GM12878 (cell line): ENCODE data around the gene CRACDL. TPM values are rescaled to one million over a fixed set of nuclear protein-coding genes. Genes with fewer than 3 reads are reported as not detected.

Source experiments
- ATAC-seq: fragments of 200-7000 bp; cut with Tn5 transposase; 3 replicates; pipeline ENCODE4 v1.9.1; 2020; ENCODE audit warnings: mild to moderate bottlenecking, moderate library complexity
- BruUV-seq: library from RNA; stranded (reverse); fragments of 400-500 nt; replicated peaks from 2 replicates; lab custom pipeline; 2021; lab: Mats Ljungman, UMichigan
- CTCF ChIA-PET: fragments of 300-600 bp; sonication (Branson Sonifier 250); formaldehyde crosslinking; extraction: SDS; loops from one replicate; lab custom pipeline; 2021; ENCODE audit warnings: inconsistent platforms; lab: Yijun Ruan, JAX
- POLR2A ChIA-PET: fragments of 350-600 bp; formaldehyde crosslinking; extraction: SDS; loops from one replicate; lab custom pipeline; 2021; ENCODE audit warnings: inconsistent platforms; lab: Charles Lee
- RAD21 ChIA-PET: fragments of 300-600 bp; sonication (Branson Sonifier 250); formaldehyde crosslinking; loops from one replicate; lab custom pipeline; 2023; ENCODE audit warnings: antibody characterized with exemption; ENCODE audit not compliant: unreplicated experiment; lab: Charles Lee
- SMC1A ChIA-PET: fragments of 300-600 bp; sonication (Branson Sonifier 250); formaldehyde crosslinking; loops from one replicate; lab custom pipeline; 2023; ENCODE audit not compliant: unreplicated experiment, uncharacterized antibody; lab: Charles Lee
- DNase-seq: peaks from one replicate; pipeline ENCODE4 v3.0.0-alpha.2; 2011; ENCODE audit warnings: low read depth, low spot score
- FAIRE-seq: peaks from 3 replicates; lab custom pipeline; 2011; peaks lifted over from hg19 to GRCh38; lab: Jason Lieb, UNC
- H2AFZ ChIP-seq: 2 replicates; pipeline ENCODE4 v1.6.0; 2011; ENCODE audit warnings: low read depth, low read length, control low read depth; ENCODE audit not compliant: control insufficient read depth
- H3K27ac ChIP-seq: 2 replicates; pipeline ENCODE4 v1.5.1; 2011; ENCODE audit warnings: control low read depth; ENCODE audit not compliant: control insufficient read depth, insufficient read depth
- H3K27me3 ChIP-seq, 2 experiments: replicated peaks in 1 of 2; 2 replicates each; pipeline versions ENCODE4 v1.6.0 to v1.6.1; 2011; ENCODE audit warnings: low read length in 1 of 2; ENCODE audit not compliant: control insufficient read depth in 2 of 2, insufficient read depth in 2 of 2
- H3K36me3 ChIP-seq, 2 experiments: 2 replicates each; pipeline ENCODE4 v1.5.1; 2011; ENCODE audit warnings: low read length in 1 of 2; ENCODE audit not compliant: control insufficient read depth in 2 of 2, insufficient read depth in 2 of 2
- H3K4me1 ChIP-seq: 2 replicates; pipeline ENCODE4 v1.6.1; 2011; ENCODE audit warnings: mild to moderate bottlenecking, low read length, moderate library complexity, mixed read lengths; ENCODE audit not compliant: control insufficient read depth, insufficient read depth
- H3K4me2 ChIP-seq: 2 replicates; pipeline ENCODE4 v1.6.0; 2011; ENCODE audit warnings: control low read depth; ENCODE audit not compliant: control insufficient read depth, insufficient read depth
- H3K4me3 ChIP-seq: fragments of 200-600 bp; sonication (generic); 2 replicates; pipeline ENCODE4 v1.5.1; 2016
- H3K79me2 ChIP-seq: 2 replicates; pipeline ENCODE4 v1.6.0; 2011; ENCODE audit warnings: low read length; ENCODE audit not compliant: control insufficient read depth, insufficient read depth
- H3K9ac ChIP-seq: 2 replicates; pipeline ENCODE4 v1.8.0; 2011; ENCODE audit warnings: low read length, control low read depth, mixed read lengths; ENCODE audit not compliant: control insufficient read depth, insufficient read depth
- H3K9me3 ChIP-seq: replicated peaks from 3 replicates; pipeline ENCODE4 v1.5.1; 2011; ENCODE audit warnings: mild to moderate bottlenecking, low read length; ENCODE audit not compliant: control insufficient read depth, insufficient read depth
- H4K20me1 ChIP-seq: 2 replicates; pipeline ENCODE4 v1.6.0; 2011; ENCODE audit not compliant: control insufficient read depth, insufficient read depth
- ESRRA ChIP-seq: IDR thresholded peaks from 2 replicates; pipeline ENCODE4 v1.6.1; 2012; ENCODE audit warnings: mild to moderate bottlenecking, low read length, improper control_type of control experiment
- KAT2A ChIP-seq: conservative IDR thresholded peaks from 2 replicates; pipeline ENCODE4 v1.6.1; 2011; ENCODE audit warnings: low read depth, low read length; ENCODE audit not compliant: control insufficient read depth
- SREBF1 ChIP-seq: IDR thresholded peaks from 2 replicates; pipeline ENCODE4 v1.6.1; 2012; ENCODE audit warnings: mild to moderate bottlenecking, low read length
- STAT1 ChIP-seq: fragments of 450-650 bp; conservative IDR thresholded peaks from 2 replicates; pipeline ENCODE4 v1.6.1; 2014; ENCODE audit warnings: antibody characterized with exemption, mild to moderate bottlenecking
- WGBS: methylation state at CpG from one replicate; pipeline ENCODE4 v1.1.6; 2016; ENCODE audit warnings: low lambda C conversion rate; ENCODE audit not compliant: insufficient replicate concordance, insufficient coverage; ENCODE audit errors: missing lambda C conversion rate; 5-methylcytosine and 5-hydroxymethylcytosine counted together
- in situ Hi-C: fragments of 300-500 bp; cut with MboI; formaldehyde crosslinking; loops from 9 replicates; pipeline ENCODE4 v1.14.3; 2018; ENCODE audit warnings: mixed read lengths
- intact Hi-C: fragments of 100-400 bp; cut with micrococcal nuclease; formaldehyde crosslinking; loops from one replicate; pipeline ENCODE4 v1.14.2; 2022; ENCODE audit not compliant: unreplicated experiment
- polyA plus RNA-seq, 11 experiments: library from polyadenylated mRNA; depleted of rRNA in 4 of 11; unstranded in 6 of 11; stranded (reverse) in 5 of 11; fragments of >200 nt; fragmentation: Nextera tagmentation in 4 of 11; fragmentation: Illumina TruSeq in 1 of 11; extraction: Ambion mirVana in 4 of 11; extraction: Trizol in 1 of 11; gene quantifications; 1 replicate in 1 of 11; 2 replicates in 10 of 11; pipeline versions ENCODE4 v1.2.1 to v1.2.3, GENCODE V29; 2011 to 2016; ENCODE audit warnings: inconsistent platforms in 2 of 11, missing spikeins in 2 of 11, low read depth in 1 of 11
- total RNA-seq, 4 experiments: library from RNA; depleted of rRNA in 3 of 4; stranded (reverse); fragments of >200 nt in 3 of 4; fragmentation: Illumina TruSeq in 1 of 4; extraction: Trizol in 1 of 4; gene quantifications; 2 replicates each; pipeline versions ENCODE4 v1.2.1 to v1.2.3, GENCODE V29; 2013 to 2021
- TF ChIP-seq, protein P1 (sequence below): fragments of 450-650 bp; IDR thresholded peaks from 2 replicates; pipeline ENCODE4 v1.6.1; 2017; ENCODE audit warnings: mild to moderate bottlenecking, low read depth, inconsistent platforms; ENCODE audit not compliant: poor library complexity, severe bottlenecking
- TF ChIP-seq, protein P2 (sequence below): fragments of 450-650 bp; IDR thresholded peaks from 2 replicates; pipeline ENCODE4 v1.6.1; 2018; ENCODE audit warnings: borderline replicate concordance, mild to moderate bottlenecking; ENCODE audit not compliant: partially characterized antibody
- TF ChIP-seq, protein P3 (sequence below): IDR thresholded peaks from 2 replicates; pipeline ENCODE4 v1.6.1; 2011; ENCODE audit warnings: borderline replicate concordance, low read depth, mild to moderate bottlenecking, moderate library complexity, mixed read lengths, low read length; ENCODE audit not compliant: insufficient read depth; ENCODE audit errors: extremely low read length

CRACDL gene
- total and polyA plus RNA-seq, 10 of the 15 experiments (the other 5 are each of a cell fraction or from before 2014, with no cell fraction given): 0.03 to 0.72 (median 0.14) TPM

DNA sequence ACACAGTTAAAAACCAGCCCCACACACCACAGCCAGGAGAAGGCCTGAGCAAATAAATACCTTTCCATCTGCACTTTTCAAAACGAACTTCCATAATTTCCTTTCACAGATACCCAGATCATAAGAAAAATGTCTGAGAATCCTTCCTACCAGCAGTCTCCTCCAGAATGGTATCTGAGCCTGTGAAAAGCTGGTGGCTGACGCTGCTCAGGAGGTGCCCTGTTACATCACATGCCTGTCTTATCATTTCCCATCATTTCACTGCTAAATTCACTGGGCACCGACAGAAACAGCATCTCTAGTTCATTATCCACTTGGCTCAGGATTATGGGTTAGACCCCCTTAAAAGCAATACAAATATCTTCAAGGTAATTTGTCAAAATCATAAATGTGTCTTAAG lies 4.4 kb downstream of the CRACDL start:
- ChIA-PET CTCF (no interaction called here), POLR2A (no interaction called here), SMC1A (no interaction called here), RAD21 (no interaction called here)
- WGBS: 37% methylated on average over 3 of the region's 3 CpGs
- ATAC-seq (no peak), DNase-seq (no peak), FAIRE-seq (no peak)
- Histone ChIP-seq H3K9ac (no peak overlapping the region), H3K36me3 (no peaks in the 10 kb centered on the region), H3K27me3 (peaks cover 6 to 8% of the 10 kb centered on the region in 2 experiments), H3K79me2 (no peaks in the 10 kb centered on the region), H2AFZ (no peak overlapping the region), H4K20me1 (no peaks in the 10 kb centered on the region), H3K9me3 (no peaks in the 10 kb centered on the region), H3K27ac (no peak overlapping the region), H3K4me3 (no peak overlapping the region), H3K4me1 (no peaks in the 10 kb centered on the region), H3K4me2 (no peak overlapping the region)
- in situ Hi-C loops: no loop called here
- BruUV-seq: no TSS peak
- TF ChIP-seq KAT2A (no peak), STAT1 (no peak), SREBF1 (no peak), ESRRA (no peak)
- TF ChIP-seq, protein P1, sequence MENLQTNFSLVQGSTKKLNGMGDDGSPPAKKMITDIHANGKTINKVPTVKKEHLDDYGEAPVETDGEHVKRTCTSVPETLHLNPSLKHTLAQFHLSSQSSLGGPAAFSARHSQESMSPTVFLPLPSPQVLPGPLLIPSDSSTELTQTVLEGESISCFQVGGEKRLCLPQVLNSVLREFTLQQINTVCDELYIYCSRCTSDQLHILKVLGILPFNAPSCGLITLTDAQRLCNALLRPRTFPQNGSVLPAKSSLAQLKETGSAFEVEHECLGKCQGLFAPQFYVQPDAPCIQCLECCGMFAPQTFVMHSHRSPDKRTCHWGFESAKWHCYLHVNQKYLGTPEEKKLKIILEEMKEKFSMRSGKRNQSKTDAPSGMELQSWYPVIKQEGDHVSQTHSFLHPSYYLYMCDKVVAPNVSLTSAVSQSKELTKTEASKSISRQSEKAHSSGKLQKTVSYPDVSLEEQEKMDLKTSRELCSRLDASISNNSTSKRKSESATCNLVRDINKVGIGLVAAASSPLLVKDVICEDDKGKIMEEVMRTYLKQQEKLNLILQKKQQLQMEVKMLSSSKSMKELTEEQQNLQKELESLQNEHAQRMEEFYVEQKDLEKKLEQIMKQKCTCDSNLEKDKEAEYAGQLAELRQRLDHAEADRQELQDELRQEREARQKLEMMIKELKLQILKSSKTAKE: no peak
- TF ChIP-seq, protein P2, sequence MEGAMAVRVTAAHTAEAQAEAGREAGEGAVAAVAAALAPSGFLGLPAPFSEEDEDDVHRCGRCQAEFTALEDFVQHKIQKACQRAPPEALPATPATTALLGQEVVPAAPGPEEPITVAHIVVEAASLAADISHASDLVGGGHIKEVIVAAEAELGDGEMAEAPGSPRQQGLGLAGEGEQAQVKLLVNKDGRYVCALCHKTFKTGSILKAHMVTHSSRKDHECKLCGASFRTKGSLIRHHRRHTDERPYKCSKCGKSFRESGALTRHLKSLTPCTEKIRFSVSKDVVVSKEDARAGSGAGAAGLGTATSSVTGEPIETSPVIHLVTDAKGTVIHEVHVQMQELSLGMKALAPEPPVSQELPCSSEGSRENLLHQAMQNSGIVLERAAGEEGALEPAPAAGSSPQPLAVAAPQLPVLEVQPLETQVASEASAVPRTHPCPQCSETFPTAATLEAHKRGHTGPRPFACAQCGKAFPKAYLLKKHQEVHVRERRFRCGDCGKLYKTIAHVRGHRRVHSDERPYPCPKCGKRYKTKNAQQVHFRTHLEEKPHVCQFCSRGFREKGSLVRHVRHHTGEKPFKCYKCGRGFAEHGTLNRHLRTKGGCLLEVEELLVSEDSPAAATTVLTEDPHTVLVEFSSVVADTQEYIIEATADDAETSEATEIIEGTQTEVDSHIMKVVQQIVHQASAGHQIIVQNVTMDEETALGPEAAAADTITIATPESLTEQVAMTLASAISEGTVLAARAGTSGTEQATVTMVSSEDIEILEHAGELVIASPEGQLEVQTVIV: no peak
- TF ChIP-seq, protein P3, sequence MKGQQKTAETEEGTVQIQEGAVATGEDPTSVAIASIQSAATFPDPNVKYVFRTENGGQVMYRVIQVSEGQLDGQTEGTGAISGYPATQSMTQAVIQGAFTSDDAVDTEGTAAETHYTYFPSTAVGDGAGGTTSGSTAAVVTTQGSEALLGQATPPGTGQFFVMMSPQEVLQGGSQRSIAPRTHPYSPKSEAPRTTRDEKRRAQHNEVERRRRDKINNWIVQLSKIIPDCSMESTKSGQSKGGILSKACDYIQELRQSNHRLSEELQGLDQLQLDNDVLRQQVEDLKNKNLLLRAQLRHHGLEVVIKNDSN: no peak
- intact Hi-C loops: no loop called here
